ENCODE results near the gene TNFSF10.

TNFSF10 gene

DNA sequence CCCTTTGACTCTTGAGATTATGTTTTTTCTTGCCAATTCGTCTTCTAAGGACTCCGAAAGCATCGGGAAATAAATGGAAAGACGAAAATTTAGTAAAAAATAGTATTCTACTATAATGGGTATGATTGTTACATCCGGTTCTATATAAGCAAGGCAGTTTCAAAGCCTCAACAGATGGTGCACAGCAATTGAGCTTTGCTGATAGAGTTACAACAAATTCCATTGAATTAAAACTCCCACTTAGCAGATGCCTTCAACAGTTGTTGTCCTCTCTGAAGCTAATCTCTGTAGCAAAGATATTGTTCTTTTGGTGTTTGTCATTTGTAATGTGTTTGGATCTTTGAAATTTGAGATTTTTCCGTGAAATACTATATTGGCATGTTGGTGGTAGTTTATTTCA is 58.9 kb downstream of the TNFSF10 start:
- Histone ChIP-seq H3K4me2 (ENCODE audit: insufficient read depth, low read length) (no peak overlapping the region), H3K27ac (ENCODE audit: low read length) (no peak overlapping the region), H3K27me3 (ENCODE audit: insufficient read depth, low read length, poor library complexity) (no peaks in the 10 kb centered on the region), H4K20me1 (ENCODE audit: insufficient read depth, low read length) (no peaks in the 10 kb centered on the region), H2AFZ (ENCODE audit: low read depth, low read length) (no peak overlapping the region), H3K79me2 (ENCODE audit: insufficient read depth, low read length) (no peaks in the 10 kb centered on the region), H3K4me3 (ENCODE audit: low read depth in 1 of 2, low read length in 2 of 2) (no peak overlapping the region), H3K4me1 (ENCODE audit: insufficient read depth, low read length) (no peaks in the 10 kb centered on the region), H3K9me3 (ENCODE audit: insufficient read depth, low read length, severe bottlenecking) (no peaks in the 10 kb centered on the region), H3K36me3 (ENCODE audit: insufficient read depth, low read length) (no peaks in the 10 kb centered on the region), H3K9ac (ENCODE audit: low read depth, low read length) (no peak overlapping the region)
- ATAC-seq (ENCODE audit: insufficient read depth, low read depth), result no peak
- no peak for TF ChIP-seq EZH2 (IDR thresholded peaks at IDR 0.05; ENCODE audit: borderline replicate concordance, low read depth, low read length, severe bottlenecking)
- TF ChIP-seq, protein P1, sequence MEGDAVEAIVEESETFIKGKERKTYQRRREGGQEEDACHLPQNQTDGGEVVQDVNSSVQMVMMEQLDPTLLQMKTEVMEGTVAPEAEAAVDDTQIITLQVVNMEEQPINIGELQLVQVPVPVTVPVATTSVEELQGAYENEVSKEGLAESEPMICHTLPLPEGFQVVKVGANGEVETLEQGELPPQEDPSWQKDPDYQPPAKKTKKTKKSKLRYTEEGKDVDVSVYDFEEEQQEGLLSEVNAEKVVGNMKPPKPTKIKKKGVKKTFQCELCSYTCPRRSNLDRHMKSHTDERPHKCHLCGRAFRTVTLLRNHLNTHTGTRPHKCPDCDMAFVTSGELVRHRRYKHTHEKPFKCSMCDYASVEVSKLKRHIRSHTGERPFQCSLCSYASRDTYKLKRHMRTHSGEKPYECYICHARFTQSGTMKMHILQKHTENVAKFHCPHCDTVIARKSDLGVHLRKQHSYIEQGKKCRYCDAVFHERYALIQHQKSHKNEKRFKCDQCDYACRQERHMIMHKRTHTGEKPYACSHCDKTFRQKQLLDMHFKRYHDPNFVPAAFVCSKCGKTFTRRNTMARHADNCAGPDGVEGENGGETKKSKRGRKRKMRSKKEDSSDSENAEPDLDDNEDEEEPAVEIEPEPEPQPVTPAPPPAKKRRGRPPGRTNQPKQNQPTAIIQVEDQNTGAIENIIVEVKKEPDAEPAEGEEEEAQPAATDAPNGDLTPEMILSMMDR (IDR thresholded peaks at IDR 0.05; ENCODE audit: borderline replicate concordance, extremely low read depth, low read length, poor library complexity, severe bottlenecking), result no peak
- DNase-seq, result no peak

DNA sequence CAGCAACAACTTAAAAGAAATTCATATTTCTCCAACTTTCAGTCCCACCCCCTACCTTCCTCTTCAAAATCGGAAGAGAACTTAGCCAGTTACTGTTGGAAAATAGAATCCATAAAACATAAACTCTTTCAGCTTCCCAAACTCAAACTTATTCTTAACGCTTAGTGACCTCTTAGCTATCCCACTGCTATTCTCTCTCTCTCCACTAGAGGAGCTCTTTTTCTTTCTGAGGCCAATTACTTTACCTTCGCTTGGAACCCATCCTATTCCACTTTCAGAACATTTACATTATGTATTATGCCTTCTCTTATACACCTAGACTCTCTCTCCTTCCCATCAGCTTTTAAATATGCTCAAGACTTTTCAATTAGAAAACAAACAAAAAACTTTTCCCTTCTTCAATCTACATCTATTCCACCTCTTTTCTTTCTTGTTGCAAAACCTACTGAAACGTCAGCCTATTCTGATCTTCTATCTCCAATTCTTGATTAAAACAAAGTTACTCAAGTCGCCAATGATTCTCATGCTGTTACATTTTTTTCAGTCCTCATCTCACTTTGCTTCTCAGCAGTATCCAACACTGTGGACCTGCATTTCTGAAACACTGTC is 61.6 kb downstream of the TNFSF10 start:
- Histone ChIP-seq H3K27me3 (ENCODE audit: insufficient read depth, low read length, poor library complexity) (no peaks in the 10 kb centered on the region), H2AFZ (ENCODE audit: low read depth, low read length) (no peak overlapping the region), H3K4me1 (ENCODE audit: insufficient read depth, low read length) (no peaks in the 10 kb centered on the region), H3K36me3 (ENCODE audit: insufficient read depth, low read length) (no peaks in the 10 kb centered on the region), H3K9me3 (ENCODE audit: insufficient read depth, low read length, severe bottlenecking) (no peaks in the 10 kb centered on the region), H3K4me3 (ENCODE audit: low read depth in 1 of 2, low read length in 2 of 2) (no peak overlapping the region), H3K79me2 (ENCODE audit: insufficient read depth, low read length) (no peaks in the 10 kb centered on the region), H4K20me1 (ENCODE audit: insufficient read depth, low read length) (no peaks in the 10 kb centered on the region), H3K4me2 (ENCODE audit: insufficient read depth, low read length) (no peak overlapping the region), H3K9ac (ENCODE audit: low read depth, low read length) (no peak overlapping the region), H3K27ac (ENCODE audit: low read length) (no peak overlapping the region)
- TF ChIP-seq, protein P1 (IDR thresholded peaks at IDR 0.05; ENCODE audit: borderline replicate concordance, extremely low read depth, low read length, poor library complexity, severe bottlenecking), result peak; percentile 86
- no peak for TF ChIP-seq EZH2 (IDR thresholded peaks at IDR 0.05; ENCODE audit: borderline replicate concordance, low read depth, low read length, severe bottlenecking)
- DNase-seq, result no peak
- peak; percentile 74 for ATAC-seq (ENCODE audit: insufficient read depth, low read depth)

DNA sequence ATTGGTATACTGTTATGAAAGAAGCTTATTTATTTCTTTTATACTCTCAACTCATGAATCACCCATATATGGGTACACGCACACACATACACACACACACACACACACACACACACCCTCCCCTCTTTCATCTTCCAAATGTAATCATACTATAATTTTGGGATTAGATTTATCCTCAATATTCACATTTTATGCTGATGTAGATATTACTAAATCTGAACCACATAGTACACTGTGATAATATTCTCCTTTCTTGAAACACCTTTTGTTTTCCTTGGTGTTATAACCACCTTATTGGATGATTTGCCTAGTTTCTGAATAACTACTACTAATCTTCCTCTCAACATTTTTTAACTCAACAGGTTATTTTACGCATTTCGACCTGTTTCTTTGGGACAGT is 66.8 kb downstream of the TNFSF10 start:
- ATAC-seq (ENCODE audit: insufficient read depth, low read depth), result no peak

More for the DNA sequence above, 66.8 kb downstream of the TNFSF10 start:
- Histone ChIP-seq H3K4me1 (ENCODE audit: insufficient read depth, low read length) (no peaks in the 10 kb centered on the region), H4K20me1 (ENCODE audit: insufficient read depth, low read length) (no peaks in the 10 kb centered on the region), H3K4me3 (ENCODE audit: low read depth in 1 of 2, low read length in 2 of 2) (no peak overlapping the region), H3K79me2 (ENCODE audit: insufficient read depth, low read length) (no peaks in the 10 kb centered on the region), H3K36me3 (ENCODE audit: insufficient read depth, low read length) (no peaks in the 10 kb centered on the region), H2AFZ (ENCODE audit: low read depth, low read length) (no peak overlapping the region), H3K27me3 (ENCODE audit: insufficient read depth, low read length, poor library complexity) (no peaks in the 10 kb centered on the region), H3K27ac (ENCODE audit: low read length) (no peak overlapping the region), H3K9ac (ENCODE audit: low read depth, low read length) (no peak overlapping the region), H3K4me2 (ENCODE audit: insufficient read depth, low read length) (no peak overlapping the region), H3K9me3 (ENCODE audit: insufficient read depth, low read length, severe bottlenecking) (no peaks in the 10 kb centered on the region)
- TF ChIP-seq, protein P1 (IDR thresholded peaks at IDR 0.05; ENCODE audit: borderline replicate concordance, extremely low read depth, low read length, poor library complexity, severe bottlenecking), result no peak
- no peak for TF ChIP-seq EZH2 (IDR thresholded peaks at IDR 0.05; ENCODE audit: borderline replicate concordance, low read depth, low read length, severe bottlenecking)
- no peak for DNase-seq

All from DND-41 (cell line).